Measurements from ENCODE around the gene SEMA3F.
A peak's percentile ranks its signal among the peaks of the same experiment; 100 is the strongest.

Gene SEMA3F

GRCh38 chr3:50237754-50238548 lies 82.8 kb downstream of the SEMA3F start:
- H3K27me3 Mint-ChIP-seq, result no peaks in the 10 kb centered on the region
- H3K9me3 Mint-ChIP-seq, result no peaks in the 10 kb centered on the region
- peaks cover 57% of the 10 kb centered on the region for H3K4me1 Mint-ChIP-seq (ENCODE audit: low read depth)
- peaks cover 55% of the 10 kb centered on the region for H3K36me3 Mint-ChIP-seq (ENCODE audit: low read depth)
- DNase-seq, result peak; percentile 89
- H3K27ac Mint-ChIP-seq, result peak overlapping the region; percentile 98
- H3K4me3 Mint-ChIP-seq, result peak overlapping the region; percentile 98

- H3K4me1 Mint-ChIP-seq (ENCODE audit: low read depth), result peaks cover 61% of the 10 kb centered on the region
- H3K27ac Mint-ChIP-seq, result peak overlapping the region; percentile 98
These were observed 83.5 kb downstream of the SEMA3F start for GRCh38 chr3:50238549-50239026.

More at GRCh38 chr3:50238549-50239026, 83.5 kb downstream of the SEMA3F start:
- H3K9me3 Mint-ChIP-seq, result no peaks in the 10 kb centered on the region
- peak; percentile 42 for DNase-seq
- H3K27me3 Mint-ChIP-seq, result no peaks in the 10 kb centered on the region
- peak overlapping the region; percentile 98 for H3K4me3 Mint-ChIP-seq
- peaks cover 56% of the 10 kb centered on the region for H3K36me3 Mint-ChIP-seq (ENCODE audit: low read depth)

Measured in activated T-cell treated with anti-CD3 and anti-CD28 coated beads, Interleukin-2, amount 50 U/mL, for 24 hours (primary cell).